HT1080 (cell line): Measurements from ENCODE around the gene GPR160. TPM values are rescaled to one million over a fixed set of nuclear protein-coding genes. Genes with fewer than 3 reads are reported as not detected.

Experiments used
- DNase-seq: peaks from one replicate; pipeline ENCODE4 v3.0.0-alpha.2; 2015; ENCODE audit warnings: low read depth
- total RNA-seq: library from RNA; depleted of rRNA; stranded (reverse); fragments of >200 nt; shearing (Covaris generic); gene quantifications from 2 replicates; pipeline ENCODE4 v1.2.3, GENCODE V29; 2014

Gene GPR160
- total RNA-seq, 1 experiment from 2014 or later, result 4.2 TPM

DNA sequence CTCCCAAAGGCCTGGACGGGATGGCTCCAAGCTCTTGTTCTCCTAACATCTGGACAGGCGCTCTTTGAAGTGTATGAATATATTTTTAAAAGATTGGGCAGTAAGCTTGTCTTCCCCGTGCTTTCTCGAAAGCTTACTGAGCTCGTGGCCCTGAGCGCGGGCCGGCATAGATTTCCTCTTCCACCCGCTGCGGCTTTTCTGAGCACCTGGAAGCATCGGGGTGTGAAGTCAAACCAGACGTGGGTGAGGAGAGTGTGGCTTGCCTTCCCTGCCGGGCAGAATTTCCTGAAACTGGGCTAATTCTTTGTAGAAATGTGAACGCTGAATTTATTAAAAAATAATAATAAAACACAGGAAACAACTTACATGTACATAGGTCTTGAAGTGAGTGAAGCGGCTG is 25.9 kb downstream of the GPR160 start:
- no peak for DNase-seq

DNA sequence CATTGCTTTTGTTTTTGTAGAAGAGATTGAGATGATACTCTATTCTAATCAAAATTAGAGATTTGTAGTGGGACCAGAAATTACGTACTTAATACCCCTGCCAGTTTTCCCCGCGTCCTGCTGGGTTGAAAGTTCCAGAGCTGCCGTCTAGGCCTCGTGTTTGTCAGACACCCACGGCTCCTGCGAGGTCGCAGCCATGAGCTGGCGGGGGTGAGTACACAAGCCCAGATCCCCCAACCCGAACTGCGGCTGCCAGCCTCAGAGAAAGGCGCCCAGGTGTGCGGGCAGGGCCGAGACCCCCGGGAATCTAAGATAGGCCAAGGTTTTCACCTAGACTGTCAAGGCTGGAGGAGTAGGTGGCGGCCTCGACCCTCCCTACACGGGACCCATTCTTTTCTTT is 26.3 kb downstream of the GPR160 start:
- no peak for DNase-seq

- no peak for DNase-seq
These were observed 37.8 kb downstream of the GPR160 start for GRCh38 chr3:170075441-170076091.

DNA sequence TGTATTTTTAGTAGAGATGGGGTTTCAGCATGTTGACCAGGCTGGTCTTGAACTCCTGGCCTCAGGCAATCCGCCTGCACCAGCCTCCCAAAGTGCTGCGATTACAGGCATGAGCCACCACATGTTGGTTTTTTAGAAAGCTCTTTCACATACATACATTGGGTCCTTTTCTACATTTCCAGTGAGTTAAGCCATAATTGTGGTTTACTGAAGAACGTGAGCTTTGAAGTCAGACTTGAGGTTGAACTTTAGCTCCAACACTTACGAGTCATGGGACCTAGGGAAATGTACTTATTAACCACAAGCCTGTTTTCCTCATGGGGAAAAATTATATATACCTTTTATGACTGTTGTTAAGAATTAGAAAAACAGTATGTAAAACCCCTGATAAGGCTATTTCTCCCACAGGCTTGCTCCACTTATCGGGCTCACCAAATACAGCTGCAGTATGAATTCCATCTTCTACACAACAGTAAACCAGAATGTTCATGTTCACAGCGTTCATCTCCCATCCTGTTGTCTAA is 39.0 kb downstream of the GPR160 start:
- peak; percentile 78 for DNase-seq

- DNase-seq, result no peak
These were observed 39.6 kb downstream of the GPR160 start for GRCh38 chr3:170077361-170077760.

GRCh38 chr3:170078620-170079281 is 41.0 kb downstream of the GPR160 start:
- DNase-seq, result no peak

- DNase-seq, result no peak
These were observed 41.9 kb downstream of the GPR160 start for GRCh38 chr3:170079536-170080165.

- no peak for DNase-seq
These were observed 42.8 kb downstream of the GPR160 start for GRCh38 chr3:170080605-170081004.

- DNase-seq, result no peak
These were observed 43.4 kb downstream of the GPR160 start for GRCh38 chr3:170081079-170081741.

- no peak for DNase-seq
These were observed 45.5 kb downstream of the GPR160 start for GRCh38 chr3:170083343-170083742.

DNA sequence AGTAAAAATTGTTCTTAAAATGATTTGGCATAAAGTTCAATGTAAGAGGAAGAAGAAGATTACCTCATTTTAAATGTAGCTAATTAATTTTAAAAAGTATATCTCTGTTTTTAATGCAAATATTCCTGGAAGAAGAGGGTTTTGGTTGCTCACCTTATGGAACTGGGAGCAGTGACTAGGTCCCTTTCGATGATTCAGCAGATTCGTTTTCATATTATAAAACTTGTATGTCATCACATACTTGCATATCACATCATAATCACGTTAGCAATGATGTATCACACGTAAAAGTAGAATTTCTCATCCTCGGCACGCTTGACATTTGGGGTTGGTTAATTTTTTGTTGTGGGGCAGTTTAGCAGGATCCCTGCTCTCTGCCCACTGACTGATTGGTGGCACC is 47.6 kb downstream of the GPR160 start:
- no peak for DNase-seq

- DNase-seq, result no peak
These were observed 52.2 kb downstream of the GPR160 start for GRCh38 chr3:170089862-170090600.

DNA sequence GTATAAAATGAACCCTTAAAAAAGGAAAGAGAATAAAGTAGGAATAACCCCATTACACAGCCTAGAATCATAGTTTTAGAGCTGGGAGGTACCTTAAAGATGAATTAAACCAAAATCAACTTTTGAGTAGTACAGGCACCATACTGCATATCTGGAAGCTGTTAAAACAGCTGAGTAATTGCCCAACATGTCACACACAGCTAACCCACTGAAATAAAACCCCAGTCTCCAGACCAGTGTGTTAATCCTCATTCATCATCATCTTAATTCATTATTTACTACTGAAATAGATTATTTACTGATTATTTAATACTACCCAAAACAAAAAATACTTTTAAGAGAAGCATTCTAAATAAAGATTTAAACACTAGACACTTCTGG is 52.8 kb downstream of the GPR160 start:
- no peak for DNase-seq

DNA sequence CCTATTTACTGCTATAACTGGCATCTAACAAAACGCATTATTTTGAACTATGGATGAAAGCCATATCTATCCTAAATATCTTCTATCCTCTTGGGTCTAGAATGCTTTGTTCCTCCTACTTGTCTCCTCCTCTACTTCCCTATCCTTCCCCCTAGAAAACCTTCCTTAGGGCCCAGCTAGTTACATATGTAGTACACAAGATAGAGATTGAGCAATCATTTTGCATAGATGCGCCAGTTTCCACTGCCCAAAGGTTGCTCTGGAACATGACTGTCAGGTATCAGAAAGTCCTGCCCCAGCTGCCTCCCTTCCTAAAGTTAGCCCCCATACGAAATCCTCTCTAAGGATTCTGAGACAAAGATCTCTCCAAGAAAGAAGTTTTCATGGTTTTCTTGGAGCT is 55.1 kb downstream of the GPR160 start:
- DNase-seq, result no peak

- no peak for DNase-seq
These were observed 58.0 kb downstream of the GPR160 start for GRCh38 chr3:170095771-170096170.

DNA sequence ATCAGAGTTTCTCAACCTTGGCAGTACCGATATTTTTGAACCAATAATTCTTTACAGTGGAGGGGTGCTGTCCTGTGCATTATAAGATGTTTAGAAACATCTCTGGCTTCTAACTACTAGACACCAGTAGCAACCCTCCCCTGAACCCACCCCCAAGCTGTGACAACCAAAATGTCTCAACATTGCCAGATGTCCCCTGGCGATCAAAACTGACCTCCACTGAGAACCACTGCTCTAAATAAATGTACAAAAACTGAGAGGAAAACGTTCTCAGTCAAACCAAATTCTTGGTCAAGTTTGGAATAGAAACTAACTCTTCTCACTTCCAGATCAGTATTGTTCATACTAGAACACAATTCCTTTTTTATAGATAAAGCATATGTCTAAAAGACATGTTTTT is 58.5 kb downstream of the GPR160 start:
- no peak for DNase-seq

GRCh38 chr3:170098753-170099152 is 61.0 kb downstream of the GPR160 start:
- DNase-seq, result no peak

GRCh38 chr3:170100944-170101343 is 63.1 kb downstream of the GPR160 start:
- no peak for DNase-seq

DNA sequence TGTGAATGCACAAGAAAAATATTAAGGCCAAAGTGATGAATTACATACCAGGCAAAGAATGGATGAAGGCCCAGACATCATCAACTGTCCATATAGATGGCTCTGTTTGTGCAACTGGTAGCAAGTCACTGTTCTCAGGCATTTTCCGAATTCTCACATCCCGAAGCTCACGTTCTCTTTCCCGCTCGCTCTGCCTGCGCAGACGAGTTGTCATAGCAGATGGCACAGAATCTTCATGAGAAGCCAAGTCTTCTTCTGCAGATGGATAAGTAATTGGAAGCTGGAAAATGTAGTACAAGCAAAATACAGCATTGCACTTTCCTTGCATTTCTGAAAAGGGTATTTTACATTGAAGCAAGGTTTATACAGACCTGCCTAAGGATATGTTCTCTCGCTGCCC is 64.6 kb downstream of the GPR160 start:
- DNase-seq, result no peak

DNA sequence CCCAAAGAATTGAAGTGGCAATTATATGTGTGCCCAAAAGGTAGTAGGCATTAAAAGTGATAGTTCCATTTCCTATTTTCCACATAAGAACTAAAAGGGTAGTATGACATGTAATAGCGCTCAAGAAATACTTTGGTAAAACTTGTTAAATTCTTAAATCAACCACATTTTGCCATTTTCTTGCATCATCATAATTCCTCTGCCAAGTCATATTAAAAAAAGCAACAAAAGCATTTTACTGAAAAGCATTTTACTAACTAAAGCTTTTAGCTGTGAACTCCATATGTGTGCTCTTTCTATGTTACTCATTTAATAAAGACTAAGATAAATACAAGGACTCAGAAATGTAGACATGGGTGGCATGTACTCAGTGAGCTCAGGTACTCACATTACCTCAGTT is 70.1 kb downstream of the GPR160 start:
- DNase-seq, result no peak

DNA sequence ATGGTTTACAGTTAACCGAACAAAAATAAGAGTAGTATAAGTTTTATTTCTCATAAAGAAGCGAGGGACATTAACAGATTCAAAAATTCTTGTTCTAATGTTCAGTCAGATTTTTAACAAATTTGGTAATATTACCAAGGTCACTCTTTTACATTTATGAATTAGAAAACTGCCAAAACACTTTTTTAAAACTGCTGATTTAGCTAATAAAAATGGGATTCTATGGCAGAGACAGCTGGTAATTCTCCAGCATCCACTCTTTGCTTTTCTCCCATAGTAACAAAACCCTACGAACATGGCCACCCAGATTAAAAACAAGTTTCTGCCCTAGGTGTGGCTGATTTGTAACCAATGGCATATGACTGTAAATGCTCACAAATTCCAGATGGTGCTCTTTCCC is 71.2 kb downstream of the GPR160 start:
- no peak for DNase-seq
